Endothelial cell of umbilical vein (primary cell): ENCODE measurements around the gene PRIM1.

ENCODE experiments used
- CTCF ChIP-seq, 2 donors: IDR thresholded peaks; 1 replicate in 1 of 2; 2 replicates in 1 of 2; pipeline ENCODE4 v1.5.1; 2011; ENCODE audit warnings: low read length in 2 of 2, mild to moderate bottlenecking in 2 of 2, moderate library complexity in 2 of 2, control low read depth in 1 of 2, inconsistent platforms in 1 of 2, low read depth in 1 of 2; ENCODE audit not compliant: insufficient read depth in 1 of 2; ENCODE audit errors: extremely low read depth in 1 of 2
- EZH2 ChIP-seq: IDR thresholded peaks from 2 replicates; pipeline ENCODE4 v1.6.1; 2012; ENCODE audit warnings: borderline replicate concordance, low read depth, mild to moderate bottlenecking, moderate library complexity, low read length, inconsistent platforms; ENCODE audit not compliant: severe bottlenecking
- FOS ChIP-seq: IDR thresholded peaks from 2 replicates; pipeline ENCODE4 v1.6.1; 2011; ENCODE audit warnings: mild to moderate bottlenecking, low read length, moderate library complexity, borderline replicate concordance; ENCODE audit not compliant: insufficient read depth
- JUN ChIP-seq: IDR thresholded peaks from 2 replicates; pipeline ENCODE4 v1.6.1; 2011; ENCODE audit warnings: borderline replicate concordance, low read depth; ENCODE audit not compliant: insufficient read length, insufficient read depth
- MAX ChIP-seq: IDR thresholded peaks from 2 replicates; pipeline ENCODE4 v1.6.1; 2011; ENCODE audit not compliant: insufficient read depth, insufficient read length
- POLR2A ChIP-seq: IDR thresholded peaks from 2 replicates; pipeline ENCODE4 v1.6.1; 2012; ENCODE audit warnings: low read depth, mild to moderate bottlenecking, control low read depth, low read length
- POLR2AphosphoS5 ChIP-seq: IDR thresholded peaks from 2 replicates; pipeline ENCODE4 v1.6.1; 2012; ENCODE audit warnings: low read depth, mild to moderate bottlenecking, control low read depth, low read length, moderate library complexity; ENCODE audit not compliant: insufficient read depth

DNA sequence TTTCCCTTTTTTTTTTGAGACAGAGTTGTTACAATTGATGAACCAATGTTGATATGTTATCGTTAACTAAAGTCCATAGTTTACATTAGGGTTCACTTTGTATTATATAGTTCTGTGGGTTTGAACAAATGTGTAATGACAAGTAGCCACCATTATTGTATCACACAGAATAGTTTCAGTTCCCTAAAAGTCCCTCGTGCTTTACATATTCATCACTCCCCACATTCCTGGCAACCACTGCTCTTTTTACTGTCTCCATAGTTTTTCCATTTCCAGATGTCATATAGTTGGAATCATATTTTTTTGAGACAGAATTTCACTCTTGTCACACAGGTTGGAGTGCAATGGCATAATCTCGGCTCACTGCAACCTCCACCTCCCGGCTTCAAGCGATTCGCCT, 23.5 kb upstream of the PRIM1 start:
- TF ChIP-seq CTCF (IDR thresholded peaks at IDR 0.05; ENCODE audit: extremely low read depth in 1 of 2, insufficient read depth in 1 of 2, low read depth in 1 of 2, low read length in 2 of 2): no peak
- no peak for TF ChIP-seq POLR2AphosphoS5
- TF ChIP-seq MAX: no peak
- TF ChIP-seq EZH2: no peak
- no peak for TF ChIP-seq FOS
- no peak for TF ChIP-seq JUN
- TF ChIP-seq POLR2A: no peak
